Measurements from ENCODE around the gene KBTBD12. TPM values are rescaled to one million over a fixed set of nuclear protein-coding genes. Genes with fewer than 3 reads are reported as not detected.

Gene KBTBD12
- total RNA-seq, 2 donors from 2014 or later = 14.5 TPM

- no peak for ATAC-seq (ENCODE audit: insufficient number of reproducible peaks, low FRiP score, low read depth)
- Histone ChIP-seq H3K36me3 (no peaks in the 10 kb centered on the region), H3K27ac (no peak overlapping the region), H3K9me3 (no peaks in the 10 kb centered on the region), H3K4me1 (ENCODE audit: control insufficient read depth in 1 of 2, low read depth in 2 of 2) (no peaks in the 10 kb centered on the region), H3K4me3 (no peak overlapping the region), H3K27me3 (replicated peaks; ENCODE audit: insufficient read depth) (no peaks in the 10 kb centered on the region)
- DNase-seq (ENCODE audit: low spot score) = no peak
- no peak for TF ChIP-seq CTCF (IDR thresholded peaks at IDR 0.05)
Observed at GRCh38 chr3:127991681-127992080, 76.6 kb downstream of the KBTBD12 start.

- Histone ChIP-seq H3K9me3 (no peaks in the 10 kb centered on the region), H3K36me3 (no peaks in the 10 kb centered on the region), H3K4me1 (ENCODE audit: control insufficient read depth in 1 of 2, low read depth in 2 of 2) (no peaks in the 10 kb centered on the region), H3K27ac (no peak overlapping the region), H3K27me3 (replicated peaks; ENCODE audit: insufficient read depth) (no peaks in the 10 kb centered on the region), H3K4me3 (no peak overlapping the region)
- ATAC-seq (ENCODE audit: insufficient number of reproducible peaks, low FRiP score, low read depth) = no peak
- TF ChIP-seq CTCF (IDR thresholded peaks at IDR 0.05) = no peak
- DNase-seq (ENCODE audit: low spot score) = no peak
Observed at GRCh38 chr3:127992127-127992526, 77.1 kb downstream of the KBTBD12 start.

GRCh38 chr3:127994011-127994410 lies 79.0 kb downstream of the KBTBD12 start:
- Histone ChIP-seq H3K4me3 (no peak overlapping the region), H3K27me3 (replicated peaks; ENCODE audit: insufficient read depth) (no peaks in the 10 kb centered on the region), H3K36me3 (no peaks in the 10 kb centered on the region), H3K4me1 (ENCODE audit: control insufficient read depth in 1 of 2, low read depth in 2 of 2) (no peaks in the 10 kb centered on the region), H3K9me3 (no peaks in the 10 kb centered on the region), H3K27ac (no peak overlapping the region)
- TF ChIP-seq CTCF (IDR thresholded peaks at IDR 0.05) = no peak
- ATAC-seq (ENCODE audit: insufficient number of reproducible peaks, low FRiP score, low read depth) (no peak), DNase-seq (ENCODE audit: low spot score) (no peak)

GRCh38 chr3:127997016-127997415 lies 82.0 kb downstream of the KBTBD12 start:
- no peaks in the 10 kb centered on the region for H3K4me1 ChIP-seq (ENCODE audit: control insufficient read depth in 1 of 2, low read depth in 2 of 2)
- no peak for ATAC-seq (ENCODE audit: insufficient number of reproducible peaks, low FRiP score, low read depth)

GRCh38 chr3:127997961-127998360 lies 82.9 kb downstream of the KBTBD12 start:
- no peaks in the 10 kb centered on the region for H3K9me3 ChIP-seq
- H3K36me3 ChIP-seq = no peaks in the 10 kb centered on the region
- no peaks in the 10 kb centered on the region for H3K27me3 ChIP-seq (replicated peaks; ENCODE audit: insufficient read depth)
- no peaks in the 10 kb centered on the region for H3K4me1 ChIP-seq (ENCODE audit: control insufficient read depth in 1 of 2, low read depth in 2 of 2)
- no peak for ATAC-seq (ENCODE audit: insufficient number of reproducible peaks, low FRiP score, low read depth)
- DNase-seq (ENCODE audit: low spot score) = no peak
- no peak overlapping the region for H3K4me3 ChIP-seq
- H3K27ac ChIP-seq = no peak overlapping the region
- TF ChIP-seq CTCF (IDR thresholded peaks at IDR 0.05) = no peak

More at GRCh38 chr3:127997016-127997415, 82.0 kb downstream of the KBTBD12 start:
- Histone ChIP-seq H3K27ac (no peak overlapping the region), H3K36me3 (no peaks in the 10 kb centered on the region), H3K9me3 (no peaks in the 10 kb centered on the region), H3K4me3 (no peak overlapping the region), H3K27me3 (replicated peaks; ENCODE audit: insufficient read depth) (no peaks in the 10 kb centered on the region)
- no peak for TF ChIP-seq CTCF (IDR thresholded peaks at IDR 0.05)
- DNase-seq (ENCODE audit: low spot score) = no peak
